Activated naive CD4-positive, alpha-beta T cell (primary cell): ENCODE data around the gene EDN2.

Experiments
- DNase-seq, 4 experiments: peaks; one replicate each; lab custom pipeline; 2025; lab: John Stamatoyannopoulos, UW

Gene EDN2

DNA sequence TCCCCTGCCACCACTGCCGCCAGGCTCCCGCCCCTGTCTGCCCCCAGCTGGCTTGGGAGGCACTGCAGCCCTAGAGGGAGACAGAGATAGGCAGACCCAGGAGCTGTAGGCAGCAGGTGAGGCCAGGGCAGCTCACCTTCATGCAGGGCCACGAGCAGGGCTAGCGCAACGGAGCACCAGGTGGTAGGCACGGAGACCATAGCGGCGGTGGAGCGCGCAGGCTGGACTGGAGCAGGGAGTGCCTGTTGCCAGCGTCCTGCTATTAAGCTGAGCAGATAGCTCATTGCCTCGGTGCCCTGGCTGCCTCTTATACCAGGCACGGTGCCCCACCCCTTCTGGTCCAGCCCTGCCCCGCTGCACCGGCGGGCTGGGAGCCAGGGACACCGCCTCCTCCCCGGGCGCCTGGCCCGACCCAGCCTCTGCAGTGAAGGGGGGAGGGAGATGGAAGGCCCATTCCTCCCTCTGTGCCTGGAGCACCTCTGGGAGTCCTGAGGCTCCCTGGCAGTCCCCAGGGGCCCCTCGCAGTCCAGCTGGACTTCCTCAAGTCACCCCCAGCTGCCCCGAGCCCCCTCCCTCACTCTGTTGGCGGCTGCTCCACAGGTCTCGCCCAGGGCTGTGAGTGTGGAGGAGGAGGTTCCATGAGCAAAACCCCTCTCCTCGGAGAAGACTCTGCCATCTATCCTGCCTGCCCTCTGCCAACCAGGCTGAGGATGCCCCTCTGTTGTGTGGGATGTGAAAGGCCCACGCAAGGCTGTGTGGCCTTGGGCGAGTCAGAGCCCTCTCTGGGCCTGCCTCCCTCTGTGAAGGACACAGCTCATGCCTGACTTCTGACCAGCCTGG, at the start of gene EDN2:
Gene EDN2, minus strand, starts transcription at position 282 of the 840 bp plus-strand sequence. Its CDS starts 82 bp downstream, at position 200.
- no peak for DNase-seq

- no peak for DNase-seq
Observed at GRCh38 chr1:41533731-41534080, 49.2 kb upstream of the EDN2 start.

DNA sequence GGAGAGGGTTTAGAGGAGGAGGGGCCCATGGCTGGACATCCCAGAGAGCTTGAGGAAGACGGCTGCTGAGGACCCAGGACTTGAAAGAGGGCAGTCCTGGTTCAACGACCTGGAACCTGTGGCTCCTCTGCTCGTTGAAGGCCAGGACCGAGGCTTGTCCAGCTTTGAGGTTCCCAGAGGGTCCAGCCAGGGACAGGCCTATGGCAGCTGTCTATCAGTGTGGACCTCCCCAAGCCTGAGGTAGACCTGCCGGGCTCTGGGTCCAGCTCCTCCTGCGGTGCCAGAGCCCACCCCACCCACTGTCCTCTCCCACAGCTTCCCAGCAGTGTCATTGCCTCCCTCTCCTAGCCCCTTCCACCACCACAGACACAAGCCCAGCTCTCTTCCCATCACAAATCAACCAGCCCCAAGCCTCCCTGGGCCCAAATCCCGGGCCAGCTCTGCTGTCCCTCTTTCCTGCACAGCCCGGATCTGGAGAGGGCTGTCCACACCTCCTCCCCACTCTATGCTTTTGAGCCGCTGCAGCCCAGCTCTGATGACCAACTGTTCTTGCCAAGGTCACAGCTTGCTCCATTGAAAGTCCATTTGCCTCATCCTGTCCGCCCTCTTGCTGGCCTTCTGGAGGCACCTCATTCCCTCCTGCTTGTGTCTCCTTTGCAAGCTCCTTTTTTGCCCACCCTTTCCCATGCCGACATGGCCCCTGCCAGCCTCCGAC, 48.7 kb upstream of the EDN2 start:
- DNase-seq, result no peak

DNA sequence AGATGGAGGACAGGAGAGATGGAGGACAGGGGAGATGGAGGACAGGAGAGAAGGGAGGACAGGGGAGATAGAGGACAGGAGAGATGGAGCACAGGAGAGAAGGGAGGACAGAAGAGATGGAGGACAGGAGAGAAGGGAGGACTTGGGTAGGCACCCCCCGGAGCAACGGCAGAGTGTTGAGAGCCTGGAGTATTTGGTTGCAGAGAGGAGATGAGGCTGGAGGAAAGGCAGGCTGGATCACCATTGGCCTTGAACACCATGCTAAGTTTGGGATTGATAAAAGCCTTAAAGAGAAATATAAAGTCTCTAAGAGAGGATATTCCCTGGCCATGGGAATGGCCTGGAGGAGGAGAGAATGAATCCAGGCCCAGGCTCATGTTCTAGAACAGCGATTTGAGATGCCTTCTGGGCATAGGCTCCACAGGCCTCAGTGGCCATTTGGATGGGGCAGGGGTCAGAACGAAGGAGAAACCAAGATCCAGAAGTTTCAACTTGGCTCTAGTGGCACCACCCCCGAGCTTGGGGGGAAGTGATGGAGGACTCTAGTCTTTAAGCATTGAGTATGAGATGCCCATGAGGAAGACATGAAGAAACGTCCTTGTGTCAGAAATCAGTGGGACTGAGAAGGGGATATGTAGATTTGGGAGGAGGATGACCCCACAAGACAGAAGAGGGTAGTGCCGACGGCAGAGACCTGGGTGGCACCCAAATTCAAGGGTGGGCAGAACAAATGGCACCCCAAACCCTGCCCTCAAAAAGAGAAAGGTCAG, 47.9 kb upstream of the EDN2 start:
- DNase-seq, result no peak

DNA sequence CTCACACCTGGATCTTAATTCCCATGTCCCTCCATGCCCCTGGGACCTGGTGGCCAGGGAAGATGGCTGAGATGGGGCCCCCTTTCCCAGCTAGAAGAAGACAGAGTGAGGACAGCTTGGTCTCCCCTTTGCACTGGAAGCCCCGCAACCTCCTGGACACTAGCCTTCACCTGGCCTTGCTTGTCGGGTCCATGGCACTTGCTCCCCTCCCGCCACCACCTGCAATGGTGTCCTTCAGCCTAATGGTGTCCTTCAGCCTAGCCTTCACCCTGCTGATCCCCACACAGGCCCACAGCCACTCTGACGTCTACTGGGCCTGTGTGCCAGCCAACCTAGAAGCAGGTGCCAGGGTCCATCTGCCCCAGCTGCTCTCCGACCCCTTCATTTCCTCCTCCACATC, 45.9 kb upstream of the EDN2 start:
- no peak for DNase-seq

- DNase-seq, result no peak
Observed at GRCh38 chr1:41529621-41530395, 45.3 kb upstream of the EDN2 start.

DNA sequence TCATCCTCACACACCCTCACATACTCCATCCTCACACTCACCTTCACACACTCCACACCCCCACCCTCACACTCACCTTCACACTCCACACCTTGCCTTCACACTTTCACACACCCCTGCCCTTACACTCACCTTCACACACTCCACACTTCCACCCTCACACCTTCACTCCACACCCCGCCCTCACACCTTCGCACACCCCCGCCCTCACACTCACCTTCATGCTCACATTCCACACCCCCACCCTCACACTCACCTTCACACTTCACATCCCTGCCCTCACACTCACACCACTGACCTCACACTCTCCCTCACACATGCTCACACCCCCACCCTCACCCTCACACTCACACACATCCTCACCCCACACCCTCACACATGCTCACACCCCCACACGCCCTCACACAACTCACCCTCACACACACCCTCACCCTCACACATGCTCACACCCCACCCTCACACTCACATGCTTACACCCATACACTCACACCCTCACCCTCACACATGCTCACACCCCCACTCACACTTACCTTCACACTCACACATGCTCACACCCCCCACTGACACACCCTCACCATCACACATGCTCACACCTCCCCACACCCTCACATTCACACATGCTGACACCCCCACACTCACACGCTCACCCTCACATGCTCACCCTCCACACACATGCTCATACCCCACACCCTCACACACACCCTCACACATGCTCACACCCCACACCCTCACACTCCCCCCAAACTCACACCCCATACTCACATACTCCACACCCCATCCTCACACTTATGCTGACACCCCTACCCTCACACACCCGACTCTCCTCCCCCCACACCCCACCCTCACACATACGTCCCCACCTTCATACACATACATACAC, 44.5 kb upstream of the EDN2 start:
- no peak for DNase-seq

DNA sequence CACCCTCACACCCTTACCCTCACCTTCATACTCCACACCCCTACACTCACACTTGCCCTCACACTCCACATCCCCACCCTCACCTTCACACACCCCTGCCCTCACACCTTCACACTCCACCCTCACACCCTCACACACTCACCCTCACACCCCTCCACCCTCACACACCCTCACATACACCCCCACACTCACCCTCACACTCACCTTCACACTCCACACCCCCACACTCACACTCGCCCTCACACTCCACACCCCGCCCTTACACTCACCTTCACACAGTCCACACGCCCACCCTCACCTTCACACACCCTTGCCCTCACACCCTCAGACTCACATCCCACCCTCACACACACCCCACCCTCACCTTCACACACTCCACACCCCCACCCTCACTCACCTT, 43.6 kb upstream of the EDN2 start:
- DNase-seq, result no peak

- no peak for DNase-seq
Observed at GRCh38 chr1:41526956-41527561, 42.6 kb upstream of the EDN2 start.

- DNase-seq, result no peak
Observed at GRCh38 chr1:41525891-41526587, 41.6 kb upstream of the EDN2 start.

DNA sequence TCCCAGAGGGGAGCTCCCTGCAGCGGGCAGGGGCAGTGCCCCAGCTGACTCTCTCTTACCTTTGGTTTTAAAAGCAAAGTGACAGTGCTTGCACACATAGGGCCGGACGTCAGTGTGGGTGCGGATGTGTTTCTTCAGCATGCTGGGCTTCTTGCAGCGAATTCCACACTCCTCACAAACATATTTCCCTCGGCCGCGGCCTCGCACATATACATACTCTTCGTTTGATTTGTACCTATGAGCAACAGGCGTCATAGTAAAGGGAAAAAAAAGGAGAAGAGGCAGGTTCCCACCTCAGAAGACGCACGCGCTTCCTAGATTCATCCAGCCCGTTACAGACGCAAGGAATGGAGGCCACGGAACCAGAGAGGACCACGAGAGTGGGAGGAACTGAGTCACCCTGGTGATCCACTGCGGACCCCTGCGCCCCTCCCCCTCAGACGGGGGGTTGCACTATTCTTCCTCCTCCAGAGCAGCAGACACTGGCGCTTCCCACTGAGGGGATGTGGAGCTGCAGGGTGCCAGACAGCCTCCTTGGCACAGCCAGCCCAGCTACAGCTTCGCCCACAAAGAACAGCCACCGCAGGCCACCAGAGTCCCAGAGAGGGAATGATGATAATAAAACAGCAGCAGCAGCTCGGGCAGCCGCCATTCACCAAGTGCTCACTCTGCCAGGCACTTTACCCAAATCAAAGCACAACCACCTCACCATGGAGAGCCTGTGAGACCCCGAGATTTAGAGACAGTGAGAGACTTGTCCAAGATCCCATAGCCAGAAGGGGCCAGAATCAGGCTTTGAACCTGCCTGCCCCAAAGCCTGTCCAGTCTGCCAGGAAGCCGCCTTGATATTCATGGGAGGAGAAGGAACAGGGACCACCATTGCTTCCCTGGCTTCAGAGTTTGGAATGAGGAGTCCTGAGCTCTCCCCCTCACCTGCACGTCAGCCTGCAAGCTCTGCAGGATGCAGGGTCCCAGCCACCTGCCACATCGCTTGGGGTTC, 40.5 kb upstream of the EDN2 start:
- DNase-seq, result no peak

DNA sequence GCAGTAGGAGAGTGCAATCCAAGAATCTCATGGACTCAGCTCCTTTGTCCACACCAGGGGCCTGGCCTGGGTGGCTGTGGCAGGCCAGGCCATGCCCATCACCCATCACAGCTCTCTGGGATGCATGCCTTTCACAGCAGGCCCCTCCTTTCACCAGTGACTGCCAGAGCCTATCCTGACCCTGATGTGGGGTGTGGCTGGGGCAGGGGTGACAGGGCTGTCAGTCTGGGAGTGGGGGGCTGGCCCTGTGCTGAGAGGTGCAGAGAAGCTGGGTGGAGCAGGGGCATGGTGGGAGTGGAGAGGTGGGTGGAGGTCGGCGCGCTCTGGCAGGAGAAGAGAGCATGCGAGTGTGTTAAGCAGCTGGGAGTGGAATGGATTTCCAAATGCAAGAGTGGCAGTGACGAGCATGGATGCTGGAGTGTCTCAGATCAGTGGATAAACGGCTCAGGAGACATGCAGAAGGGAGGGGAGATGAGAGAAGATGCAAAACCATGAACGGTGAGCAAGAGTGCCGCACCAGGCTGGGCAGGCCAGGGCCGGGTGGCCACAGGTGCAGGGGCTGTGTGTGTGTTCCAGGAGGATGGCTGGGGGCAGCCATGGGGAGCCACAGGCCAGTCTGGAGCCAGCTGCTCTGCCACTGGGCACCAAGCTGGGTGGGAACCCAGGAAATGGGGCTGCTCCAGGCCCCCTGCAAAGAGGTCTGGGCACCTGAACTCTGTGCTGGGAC, 39.6 kb upstream of the EDN2 start:
- DNase-seq, result no peak

DNA sequence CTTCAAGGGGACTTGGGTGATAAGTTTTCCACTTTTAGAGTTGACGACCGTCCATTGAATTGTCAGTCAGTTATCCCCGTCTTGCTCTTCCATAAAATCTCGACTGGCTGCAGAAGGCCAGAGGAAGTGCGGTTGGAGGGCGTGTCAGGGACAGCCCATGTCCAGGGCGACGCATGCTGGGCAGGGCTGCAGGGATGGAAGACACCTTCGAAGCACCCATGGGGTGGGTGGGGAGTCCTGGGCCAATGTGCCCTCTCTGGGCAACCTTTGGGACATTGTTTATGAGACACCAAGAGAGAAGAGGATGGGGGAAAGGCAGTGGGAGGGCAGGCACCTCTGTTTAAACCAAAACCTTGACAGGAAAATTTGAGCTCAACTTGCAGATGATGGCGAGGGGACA, 38.6 kb upstream of the EDN2 start:
- no peak for DNase-seq

DNA sequence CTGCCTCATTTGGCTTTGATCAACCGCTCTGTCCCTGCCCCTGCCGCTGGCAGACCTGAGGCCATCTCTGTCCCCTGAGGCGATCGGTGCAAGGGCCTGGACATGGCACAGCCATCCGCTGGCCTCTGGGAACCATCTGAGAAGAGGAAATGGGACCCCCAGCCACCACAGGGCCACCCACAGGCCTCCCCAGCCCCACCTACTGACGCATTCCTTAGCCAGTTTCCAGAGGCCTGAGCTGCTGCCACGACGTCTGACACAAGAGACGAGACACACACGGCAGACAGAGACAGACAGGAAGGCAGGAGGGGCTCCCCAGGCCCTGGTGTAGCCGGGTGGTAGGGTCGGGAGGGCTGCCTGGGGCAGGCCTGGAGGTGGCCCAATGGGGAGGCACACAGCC, 37.3 kb upstream of the EDN2 start:
- DNase-seq, result no peak

DNA sequence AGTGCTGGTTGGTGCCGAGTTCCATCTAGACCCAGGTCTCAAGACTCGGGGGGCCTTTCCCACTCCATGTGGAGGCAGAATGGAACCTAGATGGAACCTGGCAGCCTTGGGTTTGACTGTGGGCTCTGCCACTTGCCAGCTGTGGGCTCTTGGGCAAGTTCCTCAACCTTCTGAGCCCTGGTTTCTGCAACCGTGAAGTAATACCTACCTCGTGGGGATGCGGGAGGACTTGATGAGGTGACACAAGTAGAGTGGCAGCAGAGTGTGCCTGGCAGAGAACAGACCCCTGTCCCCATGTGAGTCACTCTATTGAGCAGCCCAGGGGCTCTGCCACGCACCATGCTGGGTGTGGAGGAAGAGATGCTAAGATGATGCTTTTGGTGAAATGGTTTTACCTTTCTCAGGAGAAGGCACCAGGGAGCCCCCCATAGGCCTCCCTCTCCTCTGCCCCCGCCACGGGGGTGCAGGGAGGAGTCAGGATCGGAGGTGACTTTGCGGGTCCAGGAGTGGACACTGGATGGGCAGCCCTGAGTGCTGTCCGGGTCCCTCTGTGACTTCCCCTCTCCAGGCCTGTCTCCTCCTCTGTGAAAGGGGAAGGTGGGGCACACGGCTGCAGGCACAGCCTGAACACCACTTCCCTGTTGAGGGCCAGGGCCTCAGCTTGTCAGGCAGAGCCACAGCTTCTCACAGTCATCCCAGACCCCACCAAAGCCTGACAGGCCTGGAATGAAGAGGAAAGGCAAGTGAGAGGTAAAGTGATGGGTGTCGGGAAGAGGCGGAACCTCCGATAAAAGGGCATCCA, 36.7 kb upstream of the EDN2 start:
- no peak for DNase-seq

DNA sequence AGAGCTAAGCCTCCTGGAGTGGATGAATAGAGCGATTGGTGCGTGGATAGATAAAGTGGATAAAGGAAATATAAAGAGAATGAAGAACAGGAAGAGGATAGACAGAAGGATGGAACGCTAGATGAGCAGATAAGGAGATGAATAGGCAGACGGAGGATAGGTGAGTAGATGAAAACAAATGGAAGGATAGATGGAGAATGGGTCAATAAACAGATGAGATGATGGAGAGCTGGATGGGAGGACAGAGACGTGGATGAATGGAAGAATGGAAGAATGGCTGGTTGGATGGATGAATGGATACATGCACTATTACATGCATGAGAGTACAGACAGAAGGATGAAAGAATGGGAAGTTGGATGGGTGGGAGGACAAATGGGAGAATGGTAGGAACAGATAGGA, 35.2 kb upstream of the EDN2 start:
- no peak for DNase-seq

DNA sequence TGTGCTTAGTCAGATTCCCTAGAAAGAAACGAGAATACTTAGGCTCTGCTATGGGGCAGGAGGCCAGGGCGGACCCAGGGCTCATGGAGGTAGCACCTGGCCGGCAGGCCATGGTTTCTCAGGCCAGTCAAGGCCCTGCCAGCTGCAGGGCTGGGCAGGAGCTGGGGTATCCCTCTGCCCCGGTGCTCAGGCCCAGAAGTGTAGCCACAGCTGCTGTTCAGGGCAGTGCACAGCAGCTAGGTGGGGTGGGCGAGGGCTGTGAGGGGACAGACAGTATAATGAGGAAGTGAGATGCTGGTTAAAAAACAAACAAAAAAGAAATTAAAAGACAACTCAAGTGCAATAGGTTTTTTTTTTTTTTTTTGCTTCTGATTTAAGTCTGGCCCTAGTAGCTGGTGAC, 34.0 kb upstream of the EDN2 start:
- no peak for DNase-seq
